GM19324 (cell line): Measurements from ENCODE around the gene EIF4ENIF1.
"Not testable (repeated sequence)": the region's sequence is repeated elsewhere in the genome, so short reads cannot be mapped to it uniquely, and the experiment has no call there.

Experiments
- ATAC-seq: cut with Tn5 transposase; IDR thresholded peaks from one replicate; pipeline ENCODE4 v1.9.1; 2021; ENCODE audit warnings: mild to moderate bottlenecking, moderate library complexity; ENCODE audit not compliant: unreplicated experiment, low FRiP score

EIF4ENIF1 gene

GRCh38 chr22:31496007-31496734 lies 6.5 kb upstream of the EIF4ENIF1 start, which contains the start of gene SFI1:
SFI1 (plus strand) TSS chr22:31496536; CDS start chr22:31508285, 11,749 bp downstream.
- ATAC-seq: peak; percentile 90

GRCh38 chr22:31495343-31495742 lies 5.7 kb upstream of the EIF4ENIF1 start:
- no peak for ATAC-seq

DNA sequence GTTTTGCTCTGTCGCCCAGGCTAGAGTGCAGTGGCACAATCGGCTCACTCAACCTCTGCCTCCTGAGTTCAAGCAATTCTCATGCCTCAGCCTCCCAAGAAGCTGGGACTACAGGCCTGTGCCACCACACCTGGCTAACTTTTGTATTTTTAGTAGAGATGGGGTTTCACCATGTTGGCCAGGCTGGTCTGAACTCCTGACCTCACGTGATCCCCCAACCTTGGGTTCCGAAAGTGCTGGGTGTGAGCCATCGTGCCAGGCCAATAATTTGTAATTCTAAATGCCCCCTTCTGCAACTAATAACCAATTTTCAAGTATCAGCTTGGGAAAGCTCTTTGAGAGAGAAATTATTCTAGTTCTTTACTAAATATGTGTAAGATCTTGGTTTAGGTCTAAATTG lies 3.7 kb upstream of the EIF4ENIF1 start:
- not testable (repeated sequence) for ATAC-seq

DNA sequence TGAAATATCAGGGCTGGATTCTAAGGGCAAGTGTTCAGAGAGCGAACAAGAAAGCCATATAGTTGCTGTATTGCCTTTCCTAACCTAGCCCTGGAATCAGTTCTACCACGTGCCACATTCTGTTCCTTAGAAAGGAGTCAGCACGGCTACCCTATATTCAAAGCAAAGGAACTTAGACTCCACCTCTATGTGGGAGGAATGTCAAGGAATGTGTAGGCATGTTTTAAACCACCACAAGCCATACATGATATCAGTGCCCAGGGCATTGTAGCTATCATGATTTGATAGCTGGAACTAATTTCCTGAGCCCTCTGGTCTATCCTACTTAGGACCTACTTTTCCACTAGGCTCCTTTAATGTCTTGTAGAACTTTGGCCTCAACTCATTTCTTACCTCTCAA lies 2.5 kb upstream of the EIF4ENIF1 start:
- ATAC-seq: no peak

DNA sequence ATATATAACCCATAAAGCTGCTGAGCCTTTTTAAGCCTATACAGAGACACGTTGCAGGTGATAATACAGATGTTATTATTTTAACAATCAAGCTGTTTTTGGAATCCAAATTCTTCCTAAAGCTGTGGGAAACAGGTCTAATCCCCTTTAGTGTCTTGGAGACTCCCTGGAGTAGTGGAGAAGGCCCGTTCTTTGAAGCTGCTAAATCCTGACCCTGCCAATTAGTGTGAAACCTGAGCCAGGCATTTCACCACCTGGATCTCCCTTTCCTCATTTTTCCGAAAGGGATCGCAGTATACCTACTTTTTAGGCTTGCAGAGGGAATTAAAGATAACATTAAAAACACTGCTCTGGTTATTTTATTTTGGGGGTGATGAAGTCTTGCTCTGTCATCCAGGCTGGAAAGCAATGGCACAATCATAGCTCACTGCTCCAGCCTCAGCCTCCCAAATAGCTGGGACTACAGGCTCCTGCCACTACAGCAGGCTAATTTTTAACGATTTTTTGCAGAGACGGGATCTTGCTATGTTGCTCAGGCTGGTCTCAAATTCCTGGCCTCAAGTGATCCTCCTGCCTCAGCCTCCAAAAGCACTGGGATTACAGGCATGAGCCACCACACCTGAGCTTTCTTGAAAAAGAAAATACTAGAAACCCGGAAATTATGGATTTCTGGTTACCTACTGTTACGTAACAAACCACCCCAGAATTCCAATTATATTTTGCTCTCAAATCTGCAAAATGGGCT lies 1.7 kb upstream of the EIF4ENIF1 start:
- ATAC-seq: no peak

GRCh38 chr22:31490496-31490925 lies 869 bp upstream of the EIF4ENIF1 start:
- peak; percentile 51 for ATAC-seq

GRCh38 chr22:31488988-31489617 lies 539 bp downstream of the EIF4ENIF1 start:
- ATAC-seq: peak; percentile 23

DNA sequence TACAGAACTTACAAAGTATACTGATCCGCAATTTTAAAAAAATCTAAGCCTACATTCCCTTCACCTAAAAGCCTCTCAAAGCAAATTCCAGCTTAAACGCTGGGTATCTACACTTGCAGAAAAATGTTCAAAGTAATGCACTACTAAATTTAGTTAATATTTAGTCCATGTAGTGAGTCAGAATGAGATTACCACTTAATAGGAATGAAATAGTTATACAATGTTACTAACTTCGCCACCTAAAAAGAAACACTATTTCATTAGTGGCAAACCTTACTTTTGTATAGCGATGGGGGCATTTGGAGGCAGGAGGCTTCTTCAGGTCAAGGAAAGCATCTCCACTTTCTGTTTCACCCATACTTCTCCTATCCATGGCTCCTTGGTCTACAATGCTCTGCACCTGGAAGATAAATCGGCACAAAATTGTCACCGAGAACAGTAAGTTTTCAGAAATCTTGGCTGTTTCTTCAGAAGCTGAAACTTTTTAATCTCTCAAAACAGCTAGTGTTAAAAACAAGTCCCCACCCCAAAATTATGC lies 1.2 kb downstream of the EIF4ENIF1 start:
- no peak for ATAC-seq

DNA sequence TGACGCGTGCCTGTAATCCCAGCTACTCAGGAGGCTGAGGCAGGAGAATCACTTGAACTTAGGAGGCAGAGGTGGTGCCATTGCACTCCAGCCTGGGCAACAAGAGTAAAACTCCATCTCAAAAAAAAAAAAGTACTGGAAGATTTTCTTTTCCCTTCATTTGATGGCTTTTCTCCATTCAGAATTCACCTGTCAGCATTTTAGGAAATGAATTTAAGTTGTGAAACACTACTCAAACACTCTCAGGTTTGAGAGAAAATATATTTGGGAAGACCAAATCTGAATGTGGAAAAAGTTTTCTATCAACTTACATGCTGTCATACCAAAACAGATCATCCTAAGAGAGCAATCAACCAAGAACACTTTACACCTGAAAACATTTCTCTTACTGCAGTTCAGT lies 2.7 kb downstream of the EIF4ENIF1 start:
- ATAC-seq: no peak

- ATAC-seq: not testable (repeated sequence)
Observed at GRCh38 chr22:31486369-31486768, 3.3 kb downstream of the EIF4ENIF1 start.

DNA sequence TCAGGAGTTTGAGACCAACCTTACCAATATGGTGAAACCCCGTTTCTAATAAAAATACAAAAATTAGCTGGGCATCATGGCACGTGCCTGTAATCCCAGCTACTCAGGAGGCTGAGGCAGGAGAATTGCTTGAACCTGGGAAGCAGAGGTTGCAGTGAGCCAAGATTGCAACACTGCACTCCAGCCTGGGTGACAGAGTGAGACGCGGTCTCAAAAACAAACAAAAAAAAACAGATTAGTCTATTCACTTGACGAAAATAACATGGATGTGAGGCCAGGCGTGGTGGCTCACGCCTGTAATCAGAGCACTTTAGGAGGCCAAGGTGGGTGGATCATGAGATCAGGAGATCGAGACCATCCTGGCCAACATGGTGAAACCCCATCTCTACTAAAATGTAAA lies 7.2 kb downstream of the EIF4ENIF1 start:
- not testable (repeated sequence) for ATAC-seq

GRCh38 chr22:31481129-31481528 lies 8.5 kb downstream of the EIF4ENIF1 start:
- ATAC-seq: no peak

DNA sequence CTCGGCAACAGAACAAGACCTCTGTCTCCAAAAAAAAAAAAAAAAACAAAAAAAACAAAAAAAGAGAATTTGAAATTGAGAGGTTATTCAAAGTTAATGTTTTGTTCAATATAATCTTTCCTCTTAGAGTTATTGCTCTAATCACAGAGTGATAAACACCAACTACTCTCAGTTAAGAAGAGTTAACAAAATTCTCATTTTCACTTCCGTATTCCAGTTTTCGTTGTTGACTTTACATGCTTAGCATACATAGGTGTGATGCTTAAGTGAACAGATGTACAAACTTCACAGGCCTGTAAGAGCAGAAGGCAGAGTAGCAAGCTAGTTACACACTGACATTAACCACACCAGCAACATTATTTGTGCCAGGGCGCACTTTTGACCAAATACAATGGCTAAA lies 12.3 kb downstream of the EIF4ENIF1 start:
- no peak for ATAC-seq

GRCh38 chr22:31475800-31476199 lies 13.8 kb downstream of the EIF4ENIF1 start:
- ATAC-seq: no peak

DNA sequence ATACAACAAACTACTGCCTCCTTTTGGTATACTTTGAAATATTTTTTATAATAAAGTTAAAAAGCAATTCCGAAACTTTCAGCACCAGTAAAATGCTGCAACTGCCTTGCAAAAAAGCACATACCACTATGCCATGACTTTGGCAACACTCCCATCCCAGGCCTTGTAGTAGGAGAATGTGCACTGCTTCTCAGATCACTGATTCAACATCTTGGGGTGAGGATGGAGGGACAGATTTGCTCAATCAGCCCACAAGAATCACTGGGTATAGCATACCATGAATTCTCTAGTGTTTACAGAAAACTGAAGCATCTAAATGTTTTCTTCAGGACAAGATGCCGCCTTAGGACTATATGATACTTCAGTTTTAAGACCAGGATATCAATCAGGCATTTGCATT lies 14.9 kb downstream of the EIF4ENIF1 start:
- no peak for ATAC-seq

DNA sequence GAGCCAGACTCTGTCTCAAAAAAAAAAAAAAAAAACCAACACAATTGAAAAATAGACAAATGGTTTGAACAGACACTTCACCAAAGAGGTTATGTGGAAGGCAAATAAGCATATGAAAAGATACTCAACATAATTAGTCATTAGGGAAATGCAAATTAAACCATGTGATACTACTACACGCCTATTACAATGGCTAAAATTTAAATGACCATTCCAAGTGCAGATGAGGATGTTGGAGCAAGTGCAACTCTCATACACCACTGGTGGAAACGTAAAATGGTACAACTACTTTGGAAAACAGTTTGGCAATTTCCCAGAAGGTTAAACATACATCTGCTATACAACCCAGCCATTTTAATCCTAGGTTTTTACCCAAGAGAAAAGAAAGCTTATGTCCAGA lies 24.3 kb downstream of the EIF4ENIF1 start:
- ATAC-seq: no peak

- no peak for ATAC-seq
Observed at GRCh38 chr22:31461699-31462098, 27.9 kb downstream of the EIF4ENIF1 start.

DNA sequence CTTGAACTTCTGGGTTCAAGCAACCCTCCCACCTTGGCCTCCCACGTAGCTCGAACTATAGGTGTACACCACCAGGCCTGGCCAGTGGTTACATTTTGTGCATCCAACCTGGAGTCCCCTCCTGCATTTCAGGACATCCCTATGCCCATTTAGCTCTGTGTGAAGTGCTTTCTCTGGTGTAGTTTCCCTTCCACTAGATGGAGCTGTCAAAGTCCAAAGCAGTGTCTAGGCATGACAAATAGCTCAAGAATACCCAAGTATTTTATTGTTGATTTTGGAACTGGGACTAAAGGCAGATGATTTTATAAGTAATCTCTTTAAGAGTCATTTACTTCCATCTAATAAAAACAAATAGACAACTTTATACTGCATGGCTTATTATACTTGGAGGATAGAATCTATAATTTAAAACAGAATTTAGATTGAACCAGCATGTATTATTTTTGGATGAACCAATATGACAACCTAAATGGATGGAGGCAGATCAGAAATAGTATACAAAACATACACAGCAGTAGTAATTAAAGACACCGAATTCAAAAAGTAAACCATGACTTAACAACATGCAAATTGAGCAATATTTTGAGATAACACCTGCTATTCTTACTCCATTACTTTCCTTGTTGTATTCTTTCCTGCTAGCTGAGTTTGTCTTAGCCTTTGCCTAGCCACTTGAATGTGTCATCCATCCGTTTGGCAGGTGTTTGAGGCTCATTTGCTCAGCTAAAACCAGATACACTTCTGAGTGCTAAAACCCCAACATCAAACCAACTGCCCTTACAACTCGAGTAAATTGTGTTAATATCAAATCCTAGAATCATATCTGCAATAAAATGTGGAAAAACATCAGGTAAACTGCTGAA lies 37.7 kb downstream of the EIF4ENIF1 start:
- no peak for ATAC-seq

- ATAC-seq: no peak
Observed at GRCh38 chr22:31449506-31449905, 40.1 kb downstream of the EIF4ENIF1 start.

GRCh38 chr22:31448382-31448781 lies 41.3 kb downstream of the EIF4ENIF1 start:
- ATAC-seq: no peak
